Mesenchymal stem cell (in vitro differentiated cells and primary cell): Measurements from ENCODE around the gene BRCA1.
A peak's percentile ranks its signal among the peaks of the same experiment; 100 is the strongest.

ENCODE experiments used
- DNase-seq: peaks from one replicate; pipeline ENCODE4 v3.0.0-alpha.2; 2013
- H2AFZ ChIP-seq: one replicate; pipeline ENCODE4 v1.6.1; 2013; ENCODE audit warnings: low read depth, mild to moderate bottlenecking, control low read depth, inconsistent platforms, low read length, moderate library complexity
- H2AK5ac ChIP-seq: 2 replicates; pipeline ENCODE4 v1.6.1; 2013; ENCODE audit warnings: low read length, moderate library complexity, mild to moderate bottlenecking, inconsistent platforms; ENCODE audit not compliant: severe bottlenecking
- H2BK120ac ChIP-seq: one replicate; pipeline ENCODE4 v1.6.1; 2013; ENCODE audit warnings: low read depth, mild to moderate bottlenecking, inconsistent platforms, low read length, moderate library complexity
- H2BK12ac ChIP-seq, 2 experiments: one replicate each; pipeline ENCODE4 v1.6.1; 2013; ENCODE audit warnings: inconsistent platforms in 2 of 2, low read length in 2 of 2, mild to moderate bottlenecking in 2 of 2, moderate library complexity in 2 of 2, control low read depth in 1 of 2
- H2BK15ac ChIP-seq: one replicate; pipeline ENCODE4 v1.6.1; 2013; ENCODE audit warnings: mild to moderate bottlenecking, low read depth, inconsistent platforms; ENCODE audit not compliant: poor library complexity, severe bottlenecking
- H2BK5ac ChIP-seq: 2 replicates; pipeline ENCODE4 v1.6.1; 2013; ENCODE audit warnings: low read depth, mild to moderate bottlenecking, low read length, control low read depth, inconsistent platforms; ENCODE audit not compliant: poor library complexity, severe bottlenecking
- H3K14ac ChIP-seq, 2 experiments: one replicate each; pipeline ENCODE4 v1.6.1; 2013; ENCODE audit warnings: inconsistent platforms in 2 of 2, low read length in 2 of 2, control low read depth in 1 of 2, mild to moderate bottlenecking in 1 of 2, moderate library complexity in 1 of 2
- H3K18ac ChIP-seq, 2 experiments: one replicate each; pipeline ENCODE4 v1.6.1; 2013; ENCODE audit warnings: inconsistent platforms in 2 of 2, low read length in 2 of 2, control low read depth in 1 of 2, low read depth in 1 of 2, mild to moderate bottlenecking in 1 of 2
- H3K23ac ChIP-seq, 2 experiments: one replicate each; pipeline ENCODE4 v1.6.1; 2013; ENCODE audit warnings: inconsistent platforms in 2 of 2, low read length in 2 of 2, mild to moderate bottlenecking in 2 of 2, moderate library complexity in 2 of 2, control low read depth in 1 of 2
- H3K27ac ChIP-seq: 2 replicates; pipeline ENCODE4 v1.5.1; 2013; ENCODE audit warnings: mild to moderate bottlenecking, moderate library complexity, low read length, control low read depth, inconsistent platforms; ENCODE audit not compliant: poor library complexity, severe bottlenecking
- H3K27me3 ChIP-seq, 2 experiments: 2 replicates each; pipeline versions ENCODE4 v1.6.1 to v1.7.0; 2013; ENCODE audit warnings: low read length in 2 of 2, mild to moderate bottlenecking in 2 of 2, moderate library complexity in 2 of 2, control low read depth in 1 of 2, inconsistent platforms in 1 of 2; ENCODE audit not compliant: control insufficient read depth in 1 of 2, insufficient read depth in 1 of 2
- H3K36me3 ChIP-seq, 2 experiments: 2 replicates each; pipeline versions ENCODE4 v1.6.1 to v1.7.0; 2013; ENCODE audit warnings: low read length in 2 of 2, control low read depth in 1 of 2, inconsistent platforms in 1 of 2, low read depth in 1 of 2, mild to moderate bottlenecking in 1 of 2; ENCODE audit not compliant: insufficient read depth in 2 of 2, control insufficient read depth in 1 of 2
- H3K4ac ChIP-seq, 2 experiments: one replicate each; pipeline ENCODE4 v1.6.1; 2013; ENCODE audit warnings: inconsistent platforms in 2 of 2, low read length in 2 of 2, mild to moderate bottlenecking in 2 of 2, moderate library complexity in 2 of 2, control low read depth in 1 of 2, low read depth in 1 of 2
- H3K4me1 ChIP-seq: 2 replicates; pipeline ENCODE4 v1.6.1; 2013; ENCODE audit warnings: low read depth, low read length, control low read depth; ENCODE audit not compliant: control insufficient read depth, insufficient read depth
- H3K4me2 ChIP-seq: 2 replicates; pipeline ENCODE4 v1.6.1; 2013; ENCODE audit warnings: low read length, mild to moderate bottlenecking, inconsistent platforms; ENCODE audit not compliant: poor library complexity, severe bottlenecking
- H3K4me3 ChIP-seq, 2 experiments: 2 replicates each; pipeline versions ENCODE4 v1.5.1 to v1.7.0; 2013; ENCODE audit warnings: low read length in 2 of 2, mild to moderate bottlenecking in 2 of 2, control low read depth in 1 of 2, low read depth in 1 of 2; ENCODE audit not compliant: insufficient read depth in 1 of 2
- H3K79me1 ChIP-seq: replicated peaks from 2 replicates; pipeline ENCODE4 v1.6.1; 2013; ENCODE audit warnings: mild to moderate bottlenecking, control low read depth, low read length, inconsistent platforms; ENCODE audit not compliant: poor library complexity, severe bottlenecking
- H3K9ac ChIP-seq: 2 replicates; pipeline ENCODE4 v1.7.0; 2013; ENCODE audit warnings: mild to moderate bottlenecking, low read length, moderate library complexity
- H3K9me3 ChIP-seq: 2 replicates; pipeline ENCODE4 v1.7.0; 2013; ENCODE audit warnings: mild to moderate bottlenecking, low read length; ENCODE audit not compliant: control insufficient read depth
- H4K8ac ChIP-seq: one replicate; pipeline ENCODE4 v1.6.1; 2013; ENCODE audit warnings: inconsistent platforms, mild to moderate bottlenecking, low read length, moderate library complexity
- H4K91ac ChIP-seq: one replicate; pipeline ENCODE4 v1.6.1; 2013; ENCODE audit warnings: mild to moderate bottlenecking, low read length, inconsistent platforms
- WGBS: methylation state at CpG from one replicate; pipeline ENCODE4 v1.1.7; 2013; ENCODE audit warnings: mixed read lengths; 5-methylcytosine and 5-hydroxymethylcytosine counted together

Gene BRCA1

GRCh38 chr17:43094129-43094835 is 30.9 kb downstream of the BRCA1 start:
- DNase-seq: no peak
- Histone ChIP-seq H3K36me3 (peaks cover 0 to 5% of the 10 kb centered on the region in 2 experiments), H2AFZ (no peak overlapping the region), H3K4me2 (no peak overlapping the region), H2BK15ac (no peak overlapping the region), H3K14ac (no peak overlapping the region), H3K4me3 (peak overlapping the region in 1 of 2 experiments; percentile 29), H2BK12ac (no peak overlapping the region), H3K9me3 (no peaks in the 10 kb centered on the region), H3K4ac (no peak overlapping the region), H4K91ac (no peak overlapping the region), H3K27me3 (peaks cover 0 to 3% of the 10 kb centered on the region in 2 experiments), H3K27ac (peak overlapping the region; percentile 75), H3K79me1 (no peaks in the 10 kb centered on the region), H4K8ac (no peak overlapping the region), H3K23ac (no peak overlapping the region), H3K9ac (peak overlapping the region; percentile 71), H2AK5ac (no peak overlapping the region), H2BK5ac (no peak overlapping the region), H3K4me1 (no peaks in the 10 kb centered on the region), H2BK120ac (no peak overlapping the region), H3K18ac (no peak overlapping the region)
- 86% methylated on average over 3 of the region's 4 CpGs for WGBS

GRCh38 chr17:43092901-43093300 is 32.3 kb downstream of the BRCA1 start:
- H3K9me3 ChIP-seq: no peaks in the 10 kb centered on the region
- no peaks in the 10 kb centered on the region for H3K79me1 ChIP-seq
- DNase-seq: peak; percentile 56

GRCh38 chr17:43090022-43090421 is 35.1 kb downstream of the BRCA1 start:
- no peak overlapping the region for H3K4me3 ChIP-seq
- H3K79me1 ChIP-seq: no peaks in the 10 kb centered on the region
- H3K14ac ChIP-seq: no peak overlapping the region
- no peak overlapping the region for H3K18ac ChIP-seq
- H3K27me3 ChIP-seq: peaks cover 0 to 3% of the 10 kb centered on the region in 2 experiments
- no peak overlapping the region for H3K23ac ChIP-seq
- peaks cover 1% of the 10 kb centered on the region for H3K4me1 ChIP-seq
- no peak overlapping the region for H4K8ac ChIP-seq
- no peak overlapping the region for H2BK12ac ChIP-seq
- no peak overlapping the region for H3K4me2 ChIP-seq
- no peaks in the 10 kb centered on the region for H3K9me3 ChIP-seq
- no peak overlapping the region for H2AK5ac ChIP-seq
- H3K36me3 ChIP-seq: no peaks in the 10 kb centered on the region
- no peak overlapping the region for H2AFZ ChIP-seq
- no peak for DNase-seq
- no peak overlapping the region for H3K4ac ChIP-seq
- H3K9ac ChIP-seq: no peak overlapping the region
- no peak overlapping the region for H2BK5ac ChIP-seq
- H2BK120ac ChIP-seq: no peak overlapping the region
- WGBS: 89% methylated on average over 2 of the region's 2 CpGs
- no peak overlapping the region for H4K91ac ChIP-seq
- H2BK15ac ChIP-seq: no peak overlapping the region
- no peak overlapping the region for H3K27ac ChIP-seq

More at GRCh38 chr17:43092901-43093300, 32.3 kb downstream of the BRCA1 start:
- Histone ChIP-seq H2BK12ac (no peak overlapping the region), H2AFZ (no peak overlapping the region), H3K4me3 (peak overlapping the region in 1 of 2 experiments; percentile 37), H2BK120ac (no peak overlapping the region), H3K18ac (no peak overlapping the region), H3K14ac (no peak overlapping the region), H3K23ac (no peak overlapping the region), H4K91ac (no peak overlapping the region), H3K4me1 (no peaks in the 10 kb centered on the region), H2BK15ac (no peak overlapping the region), H3K9ac (no peak overlapping the region), H3K27me3 (peaks cover 0 to 3% of the 10 kb centered on the region in 2 experiments), H2AK5ac (no peak overlapping the region), H3K4ac (no peak overlapping the region), H3K4me2 (no peak overlapping the region), H2BK5ac (no peak overlapping the region), H3K36me3 (peaks cover 0 to 5% of the 10 kb centered on the region in 2 experiments), H3K27ac (no peak overlapping the region), H4K8ac (no peak overlapping the region)
- 55% methylated on average over 4 of the region's 4 CpGs for WGBS

GRCh38 chr17:43085474-43085873 is 39.7 kb downstream of the BRCA1 start:
- Histone ChIP-seq H3K27ac (no peak overlapping the region), H4K91ac (no peak overlapping the region)

More at GRCh38 chr17:43085474-43085873, 39.7 kb downstream of the BRCA1 start:
- Histone ChIP-seq H3K36me3 (peaks cover 0 to 10% of the 10 kb centered on the region in 2 experiments), H3K27me3 (no peaks in the 10 kb centered on the region), H2BK15ac (no peak overlapping the region), H2AK5ac (no peak overlapping the region), H4K8ac (no peak overlapping the region), H3K4me3 (no peak overlapping the region), H3K18ac (no peak overlapping the region), H3K4me2 (no peak overlapping the region), H3K4ac (no peak overlapping the region), H2BK5ac (no peak overlapping the region), H2AFZ (no peak overlapping the region), H3K79me1 (no peaks in the 10 kb centered on the region), H3K4me1 (peaks cover 2% of the 10 kb centered on the region), H2BK120ac (no peak overlapping the region), H2BK12ac (no peak overlapping the region), H3K9ac (no peak overlapping the region), H3K9me3 (no peaks in the 10 kb centered on the region), H3K14ac (no peak overlapping the region), H3K23ac (no peak overlapping the region)
- 100% methylated on average over 1 of the region's 2 CpGs for WGBS
- DNase-seq: peak; percentile 32
